Upper lobe of left lung (tissue), 6 donors: Measurements from ENCODE around the gene SYT9. TPM values are rescaled to one million over a fixed set of nuclear protein-coding genes. Genes with fewer than 3 reads are reported as not detected.
"Not testable (repeated sequence)": the region's sequence is repeated elsewhere in the genome, so short reads cannot be mapped to it uniquely, and the experiment has no call there.

Experiments used
- ATAC-seq, 2 donors: fragments of 200-7000 bp; cut with Tn5 transposase; one replicate each; pipeline ENCODE4 v1.9.1; 2022; ENCODE audit warnings: mild to moderate bottlenecking in 2 of 2, moderate library complexity in 2 of 2; ENCODE audit not compliant: low FRiP score in 2 of 2
- DNase-seq, 2 donors: peaks; one replicate each; pipeline ENCODE4 v3.0.0-alpha.2; 2019 to 2020
- H3K27ac ChIP-seq, 4 donors: fragments of 200-600 bp; sonication (generic); one replicate each; pipeline ENCODE4 v1.5.1; 2016 to 2019
- H3K27me3 ChIP-seq, 4 donors: fragments of 200-600 bp; sonication (generic); one replicate each; pipeline ENCODE4 v1.5.1; 2017 to 2019
- H3K36me3 ChIP-seq, 4 donors: fragments of 200-600 bp; sonication (generic); one replicate each; pipeline ENCODE4 v1.5.1; 2016 to 2019
- H3K4me1 ChIP-seq, 4 donors: fragments of 200-600 bp; sonication (generic); one replicate each; pipeline ENCODE4 v1.5.1; 2018 to 2019
- H3K4me3 ChIP-seq, 4 donors: fragments of 200-600 bp; sonication (generic); one replicate each; pipeline ENCODE4 v1.5.1; 2017 to 2019; ENCODE audit warnings: mild to moderate bottlenecking in 2 of 4, moderate library complexity in 1 of 4
- H3K9me3 ChIP-seq, 4 donors: fragments of 200-600 bp; sonication (generic); one replicate each; pipeline ENCODE4 v1.5.1; 2018 to 2019
- EP300 ChIP-seq, 4 donors: sonication (generic); formaldehyde crosslinking; IDR thresholded peaks; one replicate each; pipeline ENCODE4 v1.5.1; 2017; ENCODE audit warnings: antibody characterized with exemption in 4 of 4, control low read depth in 2 of 4
- POLR2A ChIP-seq, 4 donors: fragments of 450-650 bp; IDR thresholded peaks; one replicate each; pipeline ENCODE4 v1.5.1; 2016 to 2017; ENCODE audit warnings: antibody characterized with exemption in 4 of 4, mild to moderate bottlenecking in 2 of 4
- POLR2AphosphoS5 ChIP-seq, 2 donors: sonication (generic); formaldehyde crosslinking; IDR thresholded peaks; one replicate each; pipeline ENCODE4 v1.5.1; 2017; ENCODE audit warnings: antibody characterized with exemption in 2 of 2
- WGBS, 2 donors: methylation state at CpG; one replicate each; pipeline ENCODE4 v1.1.5; 2017 to 2018; 5-methylcytosine and 5-hydroxymethylcytosine counted together
- total RNA-seq, 6 donors: library from RNA; depleted of rRNA in 4 of 6; stranded (reverse); fragments of >200 nt in 4 of 6; gene quantifications; one replicate each; pipeline versions ENCODE4 v1.1.0 to v1.2.1, GENCODE V29; 2016 to 2021
- TF ChIP-seq, protein P1 (sequence below), 6 experiments: fragments of 450-650 bp in 4 of 6; fragments of 200-600 bp in 2 of 6; sonication (generic) in 2 of 6; IDR thresholded peaks; one replicate each; pipeline ENCODE4 v1.5.1; 2016 to 2019; ENCODE audit warnings: antibody characterized with exemption in 6 of 6
- donor health status: DM: no; HTN: no; CAD: no; lungs with moderate emphysema.
- donor health status: DM: no; HTN: yes; CAD: no; lungs with severe emphysema.

SYT9 gene
- total RNA-seq, 6 donors from 2014 or later, result 0.27 to 0.30 TPM; not detected in 4

DNA sequence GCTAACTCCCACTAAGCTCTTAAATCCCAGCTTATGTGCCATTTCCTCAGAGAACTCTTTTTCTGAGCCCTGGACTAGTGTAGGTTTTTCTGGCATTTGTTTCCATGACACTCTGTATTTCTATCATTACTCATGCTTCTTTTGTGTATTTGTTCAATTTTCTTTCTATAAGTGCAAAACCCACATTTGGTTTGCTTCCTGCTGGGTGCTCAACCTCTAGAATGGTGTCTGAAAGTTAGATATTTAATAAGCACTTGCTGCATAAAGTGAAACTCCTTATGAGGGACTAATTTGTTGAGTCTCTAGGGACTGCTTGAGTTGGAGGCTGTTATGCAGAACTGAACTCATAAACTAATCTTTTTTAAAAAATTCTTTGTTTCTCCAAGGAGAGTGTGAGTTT is 68.6 kb downstream of the SYT9 start:
- no peak for TF ChIP-seq POLR2A (IDR thresholded peaks at IDR 0.05)
- no peak for TF ChIP-seq EP300 (IDR thresholded peaks at IDR 0.05)
- TF ChIP-seq, protein P1, sequence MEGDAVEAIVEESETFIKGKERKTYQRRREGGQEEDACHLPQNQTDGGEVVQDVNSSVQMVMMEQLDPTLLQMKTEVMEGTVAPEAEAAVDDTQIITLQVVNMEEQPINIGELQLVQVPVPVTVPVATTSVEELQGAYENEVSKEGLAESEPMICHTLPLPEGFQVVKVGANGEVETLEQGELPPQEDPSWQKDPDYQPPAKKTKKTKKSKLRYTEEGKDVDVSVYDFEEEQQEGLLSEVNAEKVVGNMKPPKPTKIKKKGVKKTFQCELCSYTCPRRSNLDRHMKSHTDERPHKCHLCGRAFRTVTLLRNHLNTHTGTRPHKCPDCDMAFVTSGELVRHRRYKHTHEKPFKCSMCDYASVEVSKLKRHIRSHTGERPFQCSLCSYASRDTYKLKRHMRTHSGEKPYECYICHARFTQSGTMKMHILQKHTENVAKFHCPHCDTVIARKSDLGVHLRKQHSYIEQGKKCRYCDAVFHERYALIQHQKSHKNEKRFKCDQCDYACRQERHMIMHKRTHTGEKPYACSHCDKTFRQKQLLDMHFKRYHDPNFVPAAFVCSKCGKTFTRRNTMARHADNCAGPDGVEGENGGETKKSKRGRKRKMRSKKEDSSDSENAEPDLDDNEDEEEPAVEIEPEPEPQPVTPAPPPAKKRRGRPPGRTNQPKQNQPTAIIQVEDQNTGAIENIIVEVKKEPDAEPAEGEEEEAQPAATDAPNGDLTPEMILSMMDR (IDR thresholded peaks at IDR 0.05), result no peak
- TF ChIP-seq POLR2AphosphoS5 (IDR thresholded peaks at IDR 0.05), result no peak
- DNase-seq (no peak), ATAC-seq (no peak)
- H3K36me3 ChIP-seq, result no peaks in the 10 kb centered on the region
- H3K9me3 ChIP-seq, result no peaks in the 10 kb centered on the region
- no peak overlapping the region for H3K4me3 ChIP-seq
- H3K4me1 ChIP-seq, result no peaks in the 10 kb centered on the region
- no peak overlapping the region for H3K27ac ChIP-seq
- H3K27me3 ChIP-seq, result no peaks in the 10 kb centered on the region

DNA sequence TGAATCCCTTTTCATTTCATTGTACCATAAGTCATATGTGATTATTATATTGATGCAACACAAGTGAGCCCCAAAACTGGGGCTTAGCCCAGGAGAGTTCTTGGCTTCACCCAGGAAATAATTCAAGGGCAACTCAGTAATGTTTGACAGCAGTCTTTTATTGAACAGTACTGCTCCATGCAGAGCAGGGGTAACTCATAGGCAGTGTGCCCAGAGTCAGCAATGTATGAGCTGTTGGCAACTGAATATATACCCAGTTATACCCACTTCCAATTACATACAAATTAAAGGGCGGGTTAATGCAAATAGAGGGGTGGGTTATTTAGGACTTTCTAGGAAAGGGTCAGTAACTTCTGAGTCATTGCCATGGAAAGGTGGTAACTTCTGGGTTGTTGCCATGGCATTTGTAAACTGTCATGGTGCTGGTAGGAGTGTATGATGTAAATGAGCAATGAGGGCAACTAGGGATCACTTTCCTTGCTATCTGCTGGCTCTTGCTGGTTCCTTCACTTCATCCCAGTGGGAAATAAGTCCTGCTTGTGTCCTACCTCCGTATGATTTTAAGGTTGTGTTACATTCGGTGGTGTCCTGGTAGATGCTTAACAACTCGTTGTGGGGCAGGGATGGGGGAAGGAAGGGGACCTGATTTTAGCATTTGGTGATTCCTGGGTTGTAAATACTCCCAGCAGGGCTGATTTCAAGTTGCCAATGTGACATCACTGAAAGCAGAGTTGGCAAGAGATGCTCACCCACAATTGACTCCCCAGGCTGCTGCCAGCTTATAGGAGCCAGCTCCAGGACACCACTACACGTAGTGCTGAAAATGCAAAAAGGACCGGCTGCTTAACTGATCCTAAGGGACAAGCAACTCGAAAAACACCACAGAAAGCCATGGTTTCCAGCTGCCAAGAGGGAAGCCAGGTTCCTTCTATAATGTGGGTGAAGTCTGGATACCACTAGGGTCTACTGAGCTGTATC is 70.1 kb downstream of the SYT9 start:
- TF ChIP-seq, protein P1 (IDR thresholded peaks at IDR 0.05), result no peak
- TF ChIP-seq EP300 (IDR thresholded peaks at IDR 0.05), result no peak
- no peak for TF ChIP-seq POLR2A (IDR thresholded peaks at IDR 0.05)
- no peak for TF ChIP-seq POLR2AphosphoS5 (IDR thresholded peaks at IDR 0.05)
- H3K9me3 ChIP-seq, result no peaks in the 10 kb centered on the region
- no peaks in the 10 kb centered on the region for H3K27me3 ChIP-seq
- WGBS, 2 donors, result 55 to 57% methylated on average over 5 to 7 of the region's 7 CpGs
- ATAC-seq, result no peak
- DNase-seq, result no peak
- no peaks in the 10 kb centered on the region for H3K4me1 ChIP-seq
- no peak overlapping the region for H3K4me3 ChIP-seq
- no peaks in the 10 kb centered on the region for H3K36me3 ChIP-seq
- H3K27ac ChIP-seq, result no peak overlapping the region

DNA sequence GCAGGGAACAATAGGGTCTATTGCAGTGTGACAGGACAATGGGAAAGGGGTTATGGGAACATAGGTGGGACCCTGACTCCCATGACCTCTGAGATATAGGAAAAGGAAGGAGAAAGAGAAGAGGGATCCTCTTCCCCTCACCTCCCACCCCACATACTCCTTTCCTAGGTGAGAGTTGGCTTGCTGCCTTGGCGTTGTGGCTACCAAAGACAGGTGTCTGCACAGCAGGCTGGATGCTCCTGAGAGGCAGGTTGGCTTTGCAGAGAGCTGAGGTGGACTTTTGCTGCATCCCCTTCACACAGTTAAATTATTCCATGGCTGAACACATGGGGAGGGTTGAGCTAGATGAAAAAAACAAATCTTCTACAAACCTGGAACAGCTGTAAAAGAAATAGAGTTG is 80.7 kb downstream of the SYT9 start:
- H3K4me3 ChIP-seq, result no peak overlapping the region
- no peak for TF ChIP-seq POLR2AphosphoS5 (IDR thresholded peaks at IDR 0.05)
- TF ChIP-seq, protein P1 (IDR thresholded peaks at IDR 0.05), result no peak
- TF ChIP-seq POLR2A (IDR thresholded peaks at IDR 0.05), result no peak
- no peak for TF ChIP-seq EP300 (IDR thresholded peaks at IDR 0.05)
- WGBS, 2 donors, result 40 to 59% methylated on average over 1 of the region's 1 CpG
- no peaks in the 10 kb centered on the region for H3K4me1 ChIP-seq
- H3K27ac ChIP-seq, result no peak overlapping the region
- H3K36me3 ChIP-seq, result no peaks in the 10 kb centered on the region
- no peaks in the 10 kb centered on the region for H3K27me3 ChIP-seq
- DNase-seq (no peak), ATAC-seq (no peak)
- no peaks in the 10 kb centered on the region for H3K9me3 ChIP-seq

DNA sequence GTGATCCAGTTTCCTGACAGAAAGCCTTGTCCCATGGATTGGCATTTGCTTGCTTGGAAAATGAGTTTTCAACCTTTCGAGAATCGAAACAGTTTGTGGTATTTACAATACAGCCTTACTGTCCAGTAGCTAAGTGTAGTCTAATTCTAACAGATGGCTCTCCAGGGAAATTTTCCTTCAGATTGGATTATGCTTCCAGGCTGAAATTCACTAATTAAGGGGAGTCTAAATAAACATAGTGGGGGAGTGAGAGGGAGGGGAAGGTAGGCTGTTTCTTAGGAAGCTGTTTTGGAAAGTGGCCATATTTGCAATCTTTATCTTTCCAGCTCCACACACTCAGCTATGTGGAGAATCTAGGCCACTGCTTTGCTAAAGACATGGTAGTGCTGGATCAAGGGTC is 81.3 kb downstream of the SYT9 start:
- Histone ChIP-seq H3K36me3 (no peaks in the 10 kb centered on the region), H3K27me3 (no peaks in the 10 kb centered on the region), H3K4me3 (no peak overlapping the region), H3K27ac (no peak overlapping the region), H3K4me1 (no peaks in the 10 kb centered on the region), H3K9me3 (no peaks in the 10 kb centered on the region)
- ATAC-seq, result no peak
- TF ChIP-seq POLR2A (IDR thresholded peaks at IDR 0.05) (no peak), POLR2AphosphoS5 (IDR thresholded peaks at IDR 0.05) (no peak), EP300 (IDR thresholded peaks at IDR 0.05) (no peak)
- TF ChIP-seq, protein P1 (IDR thresholded peaks at IDR 0.05), result no peak
- WGBS, 2 donors, result 90 to 91% methylated on average over 2 of the region's 2 CpGs
- no peak for DNase-seq

DNA sequence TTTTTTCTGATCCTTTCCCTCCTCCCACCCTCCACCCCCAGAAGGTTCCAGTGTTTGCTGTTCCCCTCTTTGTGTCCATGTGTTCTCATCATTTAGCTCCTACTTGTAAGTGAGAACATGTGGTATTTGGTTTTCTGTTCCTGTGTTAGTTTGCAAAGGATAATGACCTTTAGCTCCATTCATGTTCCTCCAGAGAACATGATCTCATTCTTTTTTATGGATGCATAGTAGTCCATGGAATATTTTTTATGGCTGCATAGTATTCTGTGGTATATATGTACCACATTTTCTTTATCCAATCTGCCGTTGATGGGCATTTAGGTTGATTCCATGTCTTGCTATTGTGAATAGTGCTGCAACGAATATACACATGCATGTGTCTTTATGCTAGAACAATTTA is 83.7 kb downstream of the SYT9 start:
- H3K27ac ChIP-seq, H3K36me3 ChIP-seq, H3K9me3 ChIP-seq, H3K4me3 ChIP-seq, ATAC-seq, DNase-seq, H3K4me1 ChIP-seq, H3K27me3 ChIP-seq: not testable (repeated sequence)
- WGBS, 2 donors, result 41 to 62% methylated on average over 2 of the region's 2 CpGs
